HG02938 (cell line): ENCODE data around the gene ANO9.
A peak's percentile ranks its signal among the peaks of the same experiment; 100 is the strongest.

Experiments
- ATAC-seq: cut with Tn5 transposase; IDR thresholded peaks from one replicate; pipeline ENCODE4 v1.9.1; 2021; ENCODE audit warnings: mild to moderate bottlenecking, moderate library complexity; ENCODE audit not compliant: unreplicated experiment

ANO9 gene

DNA sequence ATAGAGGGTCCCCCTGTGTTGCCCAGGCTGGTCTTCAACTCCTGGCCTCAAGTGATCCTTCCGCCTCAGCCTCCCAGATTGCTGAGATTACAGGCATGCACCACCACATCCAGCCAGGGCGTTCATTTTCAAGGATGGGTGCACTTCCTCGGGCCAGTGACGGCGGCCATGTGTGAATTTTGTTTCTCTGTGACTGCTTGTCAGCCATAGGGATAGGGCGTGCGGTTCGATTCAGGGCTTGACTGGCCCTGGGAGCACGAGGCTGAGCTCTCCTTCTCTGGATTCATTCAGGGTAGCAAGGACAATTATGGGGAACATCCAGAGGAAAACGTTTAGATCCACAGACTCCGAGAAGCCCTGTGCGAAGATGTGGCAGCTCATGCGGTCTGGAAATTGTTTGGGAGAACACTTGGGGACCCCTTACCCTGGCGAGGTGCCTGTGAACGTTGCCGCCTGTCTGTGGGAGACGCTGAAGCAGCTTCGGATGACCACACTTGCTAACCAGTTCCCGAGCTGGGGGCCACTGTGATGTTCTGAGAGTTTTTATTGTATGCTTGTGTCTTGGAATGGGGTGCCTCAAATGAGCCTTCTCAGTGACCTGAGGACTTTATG, 11.2 kb upstream of the ANO9 start:
- ATAC-seq: no peak

DNA sequence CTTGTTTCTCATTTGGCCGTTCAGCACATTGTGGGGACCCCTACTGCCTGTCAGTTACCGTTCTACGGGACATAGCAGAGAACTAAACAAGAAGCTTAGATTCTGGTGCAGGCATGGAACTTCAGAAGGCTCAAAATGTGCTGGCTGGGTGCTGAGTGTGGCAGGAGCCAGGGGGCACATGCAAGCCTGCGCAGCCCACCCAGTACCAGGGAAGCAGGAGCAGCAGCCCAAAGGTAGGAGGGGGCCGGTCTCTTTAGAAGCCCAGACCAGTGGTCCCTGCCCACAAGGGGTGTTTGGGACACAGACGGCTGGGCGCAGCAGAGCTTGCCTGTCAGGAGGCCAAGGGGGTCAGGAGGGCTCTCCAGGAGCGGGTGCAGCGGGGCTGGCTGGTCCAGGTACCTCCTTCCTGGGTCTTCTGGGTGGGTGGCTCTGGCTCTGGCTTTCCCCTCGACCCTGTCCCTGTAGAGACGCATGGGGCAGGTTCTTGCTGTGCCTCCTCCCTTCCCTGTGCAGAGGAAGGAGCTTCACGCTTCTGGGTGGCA, 10.5 kb upstream of the ANO9 start:
- ATAC-seq: no peak

DNA sequence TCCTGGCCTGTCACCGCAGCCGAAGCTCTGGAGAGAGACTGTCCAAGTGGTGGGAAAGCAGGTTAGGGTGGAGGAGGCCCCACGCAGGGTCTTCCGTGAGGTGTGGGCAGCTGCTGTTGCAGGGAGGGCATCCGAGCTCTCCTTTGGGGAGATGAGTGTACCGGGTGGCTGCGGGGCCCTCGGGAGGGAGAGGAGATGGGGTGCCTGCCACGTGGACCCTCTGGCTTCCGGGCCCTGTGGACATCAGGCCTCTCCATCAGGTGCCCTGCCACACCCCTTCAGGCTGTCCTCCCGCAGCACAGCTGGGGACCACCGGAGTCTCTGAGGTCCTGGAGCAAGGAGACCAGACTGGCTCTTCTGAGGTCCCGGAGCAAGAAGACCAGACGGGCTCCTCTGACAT, 9.9 kb upstream of the ANO9 start:
- no peak for ATAC-seq

DNA sequence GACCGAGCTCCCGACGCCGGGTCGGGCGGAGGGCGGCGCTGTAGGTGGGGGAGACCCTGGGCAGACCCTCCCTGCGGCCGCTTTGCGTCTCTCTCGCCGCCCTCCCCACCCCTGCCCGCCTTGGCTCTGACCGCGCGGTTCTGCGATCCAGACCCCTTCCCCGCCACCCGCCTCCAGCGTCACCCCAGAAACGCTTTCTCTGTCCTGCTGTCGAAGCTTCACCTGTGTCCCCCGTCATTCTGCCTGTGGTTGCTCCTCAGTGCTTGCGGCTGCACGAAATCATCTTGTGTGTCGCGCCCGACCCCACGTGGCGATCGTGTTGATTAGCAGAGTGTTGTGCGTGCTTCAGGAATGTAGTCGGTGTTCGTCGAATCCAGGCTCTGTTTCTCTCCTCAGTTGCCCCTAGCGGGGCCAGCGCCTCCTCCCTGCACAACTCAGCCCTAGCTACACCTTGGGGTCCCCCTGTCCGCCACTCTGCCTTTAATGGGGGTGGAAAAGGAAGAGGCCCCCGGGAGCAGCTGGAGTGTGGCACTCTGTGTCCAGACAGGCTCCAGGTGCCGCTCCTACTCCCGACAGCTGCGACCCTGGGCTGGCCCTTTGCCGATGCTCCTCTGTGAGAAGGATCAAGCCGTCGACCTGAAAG, 9.1 kb upstream of the ANO9 start:
- no peak for ATAC-seq

DNA sequence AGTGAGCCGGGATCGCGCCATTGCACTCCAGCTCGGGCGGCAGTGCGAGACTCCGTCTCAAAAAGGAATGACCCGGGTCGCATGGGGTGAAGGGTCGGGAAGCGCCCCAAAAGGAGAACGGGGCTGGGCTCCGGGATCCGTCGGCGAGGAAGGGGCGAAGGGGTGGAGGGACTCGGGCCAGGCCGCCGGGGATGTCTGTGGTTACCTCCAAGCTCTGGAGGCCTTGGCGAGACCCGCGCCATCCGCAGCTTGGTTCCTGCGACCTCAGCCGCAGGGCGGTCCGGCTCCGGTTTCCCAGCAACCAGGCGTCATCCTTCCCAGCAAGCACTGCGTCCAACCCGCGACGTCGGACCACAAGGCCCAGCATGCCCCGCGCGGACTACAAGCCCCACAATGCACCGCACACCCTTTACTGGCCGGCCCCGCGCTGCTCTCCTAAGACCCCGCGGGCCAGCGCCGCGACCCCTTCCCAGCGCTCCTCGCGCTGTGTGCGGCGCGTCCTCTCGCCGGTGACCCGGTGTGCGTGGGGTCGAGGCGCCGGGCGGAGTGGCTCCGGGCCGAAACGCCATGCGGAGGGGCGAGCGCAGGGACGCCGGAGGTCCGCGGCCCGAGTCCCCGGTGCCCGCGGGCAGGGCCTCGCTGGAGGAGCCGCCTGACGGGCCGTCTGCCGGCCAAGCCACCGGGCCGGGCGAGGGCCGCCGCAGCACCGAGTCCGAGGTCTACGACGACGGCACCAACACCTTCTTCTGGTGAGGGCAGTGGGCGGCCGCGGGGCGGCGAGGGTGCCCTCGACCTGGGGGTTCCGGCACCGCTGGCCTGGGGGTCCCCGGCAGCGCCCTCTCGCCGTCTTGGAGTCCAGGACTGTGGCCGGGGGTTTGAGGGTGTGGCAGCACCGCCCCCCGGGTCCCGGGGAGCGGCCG, 8.3 kb upstream of the ANO9 start, which contains the start of gene PTDSS2:
TSS of gene PTDSS2 (plus strand) at position 391 of the 920 bp plus-strand sequence. CDS start at position 568, 177 bp downstream.
- ATAC-seq: peak; percentile 80

DNA sequence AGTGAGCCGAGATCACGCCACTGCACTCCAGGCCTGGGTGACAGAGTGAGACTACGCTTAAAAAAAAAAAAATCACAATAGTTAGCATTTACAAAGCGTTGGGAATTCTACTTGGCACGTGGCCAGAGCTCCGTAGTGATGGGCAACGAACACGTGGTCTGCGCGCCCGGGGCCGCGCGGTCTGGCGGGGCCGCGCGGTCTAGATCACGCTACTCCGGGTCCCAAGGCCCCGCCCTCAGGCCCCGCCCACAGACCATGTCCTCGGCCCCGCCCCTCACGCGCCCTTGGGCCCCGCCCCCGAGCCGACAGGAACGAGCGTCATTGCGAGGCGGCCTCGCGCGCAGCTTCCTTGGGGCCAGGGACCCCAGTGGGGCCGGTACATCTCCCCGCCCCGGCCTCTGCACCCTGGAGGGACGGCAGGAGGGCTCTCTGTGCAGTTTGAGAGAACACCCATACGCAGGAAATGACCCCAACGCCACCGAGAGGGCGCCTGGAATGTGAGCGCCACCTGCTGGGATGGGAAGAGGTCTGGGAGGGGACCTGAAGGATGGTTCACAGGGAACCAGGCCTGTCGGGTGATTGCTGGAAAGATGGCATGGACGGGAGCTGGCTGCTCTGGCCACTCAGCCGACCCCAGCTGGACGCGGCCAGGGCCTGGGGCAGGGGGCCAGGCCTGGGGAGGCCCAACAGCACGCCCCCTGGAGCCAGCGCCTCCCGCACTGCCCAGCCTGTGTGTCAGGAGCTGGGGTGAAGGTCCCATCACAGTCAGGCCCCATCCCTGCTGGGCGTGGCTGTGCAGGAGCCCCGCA, 6.3 kb upstream of the ANO9 start:
- ATAC-seq: peak; percentile 45

DNA sequence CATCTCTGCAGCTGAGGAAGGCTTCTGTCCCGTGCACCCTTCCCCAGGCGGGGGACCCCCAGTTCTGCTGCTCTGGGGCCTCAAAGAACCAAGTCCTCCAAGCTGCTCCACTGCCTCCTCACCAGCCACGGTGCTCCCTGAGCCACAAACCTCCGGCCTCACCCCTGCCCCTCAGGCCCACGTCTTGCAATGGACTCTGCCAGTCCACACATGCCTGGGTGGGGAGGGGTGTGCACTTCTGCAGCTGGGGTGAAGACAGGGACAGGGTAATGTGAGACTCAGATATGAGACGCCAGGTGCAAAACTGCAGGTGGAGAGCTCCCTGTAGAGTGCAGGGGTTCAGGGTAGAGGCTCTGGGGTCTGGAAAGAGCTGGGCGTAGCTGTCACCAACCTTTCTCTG, 5.1 kb upstream of the ANO9 start:
- ATAC-seq: no peak

DNA sequence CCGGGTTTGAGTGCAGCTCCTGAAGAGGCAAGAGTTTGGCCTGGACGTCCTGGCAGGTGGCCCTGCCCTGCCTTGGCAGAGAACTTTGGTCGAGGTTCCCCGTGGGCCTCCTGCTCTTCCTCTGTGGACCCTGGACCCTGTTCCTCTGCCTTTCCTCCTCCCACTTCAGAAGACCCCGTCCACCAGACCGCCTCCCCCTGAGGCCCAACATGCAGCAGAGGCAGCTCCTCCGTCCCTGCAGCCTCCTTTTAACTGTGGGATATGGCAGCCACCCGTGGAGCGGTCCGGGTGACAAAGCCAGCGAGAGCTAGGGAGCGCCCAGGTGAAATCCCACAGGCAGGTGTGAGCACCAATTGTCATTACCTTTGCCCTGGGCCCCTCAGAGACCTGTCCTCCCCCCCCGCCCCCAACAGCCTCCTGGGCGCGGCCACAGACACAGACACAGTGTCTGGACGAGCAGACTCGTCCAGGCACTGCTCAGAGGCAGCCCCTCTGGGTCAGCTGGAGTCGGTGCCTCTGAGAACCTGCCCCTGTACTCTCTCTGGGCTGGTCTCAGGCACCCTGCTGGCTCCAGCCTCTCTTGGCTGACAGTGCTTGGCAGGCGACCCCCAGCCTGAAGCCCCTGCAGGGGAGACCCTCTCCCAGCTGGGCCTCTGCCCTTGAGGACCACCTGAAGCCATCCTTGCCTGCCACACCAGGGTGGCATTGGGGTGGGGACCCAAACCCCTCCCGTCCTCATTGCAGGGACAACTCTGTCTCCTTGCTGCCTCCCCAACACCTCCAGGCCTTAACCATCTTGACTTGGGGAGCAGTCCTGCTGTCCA, 4.2 kb upstream of the ANO9 start:
- no peak for ATAC-seq

DNA sequence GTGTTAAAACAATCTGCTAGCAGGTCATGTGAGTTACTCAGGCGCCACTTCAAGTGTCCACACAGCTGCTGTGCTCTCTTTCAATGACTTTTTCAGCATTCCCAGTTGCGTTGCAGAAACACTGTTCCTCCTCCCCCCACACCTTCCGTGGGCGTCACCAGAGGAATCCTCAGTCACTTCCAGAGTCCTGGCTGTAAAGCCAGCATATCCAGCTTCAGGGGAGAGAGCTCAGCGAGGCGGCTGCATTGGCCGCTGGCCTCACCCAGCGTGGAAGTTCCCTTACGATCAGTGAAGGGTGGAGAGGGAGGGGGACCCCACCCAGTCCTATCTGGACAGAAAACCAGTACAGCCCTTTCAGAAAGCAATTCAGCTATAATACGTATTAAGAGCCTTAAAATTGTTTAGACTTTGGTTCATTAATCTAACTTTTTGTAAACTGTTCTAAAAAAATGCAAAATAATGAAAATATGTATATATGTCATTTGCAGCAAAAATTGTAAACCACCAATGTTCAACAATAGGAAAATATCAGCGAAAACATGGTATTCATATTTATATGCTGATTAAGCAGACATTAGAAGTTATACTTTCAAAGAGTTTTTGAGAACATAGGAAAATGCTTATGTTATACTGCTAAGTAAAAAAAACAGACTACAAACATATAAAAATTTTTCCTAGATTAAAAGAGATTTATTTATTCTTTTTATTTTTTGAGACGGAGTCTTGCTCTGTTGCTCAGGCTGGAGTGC, 2.8 kb upstream of the ANO9 start:
- ATAC-seq: no peak

DNA sequence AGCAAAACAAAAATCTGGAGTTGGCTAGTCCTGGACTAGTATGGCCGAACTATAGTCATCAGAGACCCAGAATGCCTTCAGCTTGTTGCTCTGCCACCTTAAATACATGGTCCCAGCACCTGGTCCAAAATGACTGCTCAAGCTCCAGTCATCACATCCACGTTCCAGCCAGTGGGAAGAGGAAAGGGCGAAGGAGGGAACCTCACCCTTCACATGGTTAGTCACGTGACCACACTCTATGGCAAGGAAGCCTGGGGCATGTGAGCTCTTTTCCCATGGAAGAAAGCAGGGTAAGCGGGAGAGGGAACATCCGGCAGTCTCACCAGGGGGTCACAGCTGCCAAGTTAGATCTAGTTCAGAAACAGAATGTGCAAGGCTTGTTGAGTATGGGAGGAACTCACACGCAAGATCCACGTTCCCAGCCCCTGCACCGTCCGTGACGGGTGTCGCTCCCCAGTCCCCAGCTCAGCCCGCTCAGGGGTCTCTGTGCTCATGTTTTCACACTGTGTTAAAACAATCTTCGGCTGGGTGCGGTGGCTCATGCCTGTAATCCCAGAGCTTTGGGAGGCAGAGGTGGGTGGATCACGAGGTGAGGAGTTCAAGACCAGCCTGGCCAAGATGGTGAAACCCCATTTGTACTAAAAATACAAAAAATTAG, 1.9 kb upstream of the ANO9 start:
- no peak for ATAC-seq

DNA sequence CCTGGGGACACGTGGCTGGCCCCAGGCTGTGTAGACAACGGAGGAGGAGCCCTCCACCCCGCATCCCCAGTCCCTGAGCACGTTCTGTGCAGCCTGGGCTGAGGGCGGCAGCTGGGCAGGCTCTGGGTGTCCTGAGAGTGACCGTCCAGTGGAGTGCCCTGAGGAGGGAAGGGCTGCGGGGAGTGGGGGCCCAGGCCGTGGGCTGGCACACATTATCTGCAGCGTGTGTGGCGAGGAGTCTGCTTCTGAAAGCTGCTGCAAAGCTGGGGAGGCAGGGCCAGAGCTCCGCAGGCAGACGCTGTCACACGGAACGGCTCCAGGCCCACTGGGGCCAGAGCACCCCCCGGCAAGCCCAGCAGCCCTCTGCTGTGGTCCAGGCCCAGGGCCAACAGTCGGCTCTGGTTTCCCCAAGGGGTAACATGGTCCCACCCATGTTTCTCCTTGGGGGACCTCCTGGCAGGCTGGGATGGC, 835 bp upstream of the ANO9 start:
- no peak for ATAC-seq

DNA sequence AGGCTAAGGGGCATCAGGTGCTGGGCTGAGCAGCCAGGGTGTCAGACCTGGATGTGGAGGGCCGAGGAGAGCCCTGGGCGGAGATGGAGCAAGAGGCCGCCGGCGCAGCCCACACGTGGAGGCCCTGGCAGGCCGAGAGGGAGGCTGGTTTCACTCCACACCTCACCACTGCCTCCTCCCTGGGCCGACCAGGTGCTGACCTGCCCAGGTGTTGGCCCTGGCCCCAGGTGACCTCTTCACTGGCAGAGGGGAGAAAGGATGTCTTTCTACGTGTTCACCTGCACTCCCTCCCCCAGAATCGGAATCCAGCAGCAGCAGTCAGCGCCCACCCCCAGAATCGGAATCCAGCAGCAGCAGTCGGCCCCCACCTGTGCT, 781 bp downstream of the ANO9 start:
- no peak for ATAC-seq

DNA sequence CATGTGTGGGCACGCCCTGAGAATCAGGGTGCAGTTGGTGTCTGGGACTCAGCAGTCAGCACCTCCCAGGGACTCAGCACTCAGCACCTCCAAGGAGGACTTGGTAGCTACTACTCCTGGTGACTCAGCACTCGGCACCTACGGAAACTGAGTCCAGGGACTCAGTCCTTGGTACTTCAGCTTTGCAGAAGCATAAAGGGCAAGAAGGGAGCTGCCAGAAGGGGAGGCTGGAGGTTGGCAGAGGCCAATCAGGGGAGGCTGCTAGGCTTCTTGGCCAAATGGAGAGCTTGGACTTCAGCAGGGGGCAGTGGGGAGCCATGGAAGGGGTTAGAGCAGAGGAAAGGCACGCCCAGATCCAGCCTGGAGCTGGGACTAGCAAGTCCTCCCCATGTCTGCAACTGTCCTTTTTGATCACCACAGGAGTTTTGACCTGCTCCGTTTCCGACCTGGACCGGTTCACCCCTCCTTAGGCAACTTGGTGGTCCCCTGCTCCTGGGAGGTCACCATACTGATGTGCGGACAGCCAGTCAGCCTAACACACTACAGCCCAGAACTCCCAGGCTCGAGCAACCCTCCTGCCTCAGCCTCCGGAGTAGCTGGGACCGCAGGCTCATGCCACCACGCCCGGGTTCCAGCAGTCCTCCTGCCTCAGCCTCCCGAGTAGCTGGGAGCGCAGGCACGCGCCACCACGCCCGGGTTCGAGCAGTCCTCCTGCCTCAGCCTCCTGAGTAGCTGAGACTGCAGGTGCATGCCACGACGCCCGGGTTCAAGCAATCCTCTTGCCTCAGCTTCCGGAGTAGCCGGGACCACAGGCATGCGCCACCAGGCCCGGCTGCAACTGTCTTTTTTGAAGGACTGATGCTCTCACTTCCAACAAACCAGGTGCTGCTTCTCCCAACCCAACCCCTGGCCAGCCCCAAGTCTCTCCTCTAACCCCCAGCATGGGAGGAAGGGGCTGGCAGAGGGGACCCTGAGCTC, 1.5 kb downstream of the ANO9 start:
- ATAC-seq: no peak

DNA sequence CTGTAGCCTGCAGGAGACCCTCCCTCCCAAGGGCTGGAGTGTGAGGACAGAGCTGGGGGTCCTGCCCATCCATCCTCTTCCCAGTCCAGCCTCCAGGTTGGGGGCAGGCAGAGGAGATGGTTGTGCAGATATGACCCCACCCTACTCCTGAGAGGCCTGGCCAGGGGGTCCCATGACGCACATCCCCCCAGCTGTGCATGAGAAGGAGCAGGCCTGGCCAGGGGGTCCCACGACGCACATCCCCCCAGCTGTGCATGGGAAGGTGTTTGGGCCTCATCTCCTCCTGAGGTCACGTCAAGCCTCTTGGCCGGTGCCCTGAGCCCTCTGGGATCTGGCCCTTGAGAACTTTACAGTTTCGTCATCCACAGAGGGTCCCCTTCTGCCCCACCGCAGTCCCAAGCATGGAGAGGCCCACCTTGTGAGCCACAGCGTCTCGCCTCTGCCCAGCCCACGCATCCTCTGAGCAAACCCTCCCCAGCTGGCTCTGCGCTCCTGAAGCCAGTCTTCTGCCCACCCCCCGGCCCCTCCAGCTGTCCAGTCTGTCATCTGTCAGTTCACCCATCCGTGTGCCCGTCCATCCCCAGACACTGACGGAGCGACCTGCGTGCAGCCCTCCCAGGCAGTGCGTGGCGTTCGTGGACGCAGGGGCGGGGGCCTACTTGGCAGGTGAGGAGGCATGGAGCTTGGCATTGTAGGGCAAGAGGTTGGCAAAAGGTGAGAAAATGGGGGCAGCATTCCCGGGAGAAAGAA, 2.3 kb downstream of the ANO9 start:
- ATAC-seq: no peak

DNA sequence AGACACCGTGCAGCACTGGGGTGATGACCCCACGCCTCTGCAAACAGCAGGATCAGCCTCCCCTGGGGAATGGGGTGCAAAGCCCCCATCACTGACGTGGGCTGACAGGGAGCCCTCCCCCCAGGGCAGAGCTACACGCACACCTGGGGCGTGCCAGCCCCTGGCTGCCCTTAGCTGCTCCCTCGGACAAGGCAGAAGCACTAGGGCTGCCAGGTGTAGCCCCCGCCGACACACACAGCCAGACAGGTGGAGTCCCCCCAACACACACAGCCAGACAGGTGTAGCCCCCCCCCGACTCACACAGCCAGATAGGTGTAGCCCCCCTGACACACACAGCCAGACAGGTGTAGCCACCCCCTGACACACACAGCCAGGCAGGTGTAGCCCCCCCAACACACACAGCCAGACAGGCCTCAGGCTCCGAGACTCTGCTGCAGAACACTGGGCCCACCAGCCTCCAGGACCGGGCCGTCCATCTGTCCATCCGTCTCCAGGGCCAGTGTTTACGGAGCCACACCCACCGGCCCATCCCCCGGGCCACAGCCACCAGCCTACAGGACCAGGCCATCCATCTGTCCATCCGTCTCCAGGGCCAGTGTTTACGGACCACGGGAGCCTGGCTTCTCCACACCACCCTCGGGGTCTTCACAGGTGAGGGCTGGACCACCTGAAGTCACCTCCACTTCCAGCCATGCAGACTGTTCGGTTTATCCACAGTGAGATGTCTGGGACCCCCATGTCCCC, 3.5 kb downstream of the ANO9 start:
- no peak for ATAC-seq
